Pancreas (tissue), 10 donors: ENCODE results near the gene CST1. TPM values are rescaled to one million over a fixed set of nuclear protein-coding genes. Genes with fewer than 3 reads are reported as not detected.

Experiments
- ATAC-seq, 4 donors: fragments of 200-7000 bp; cut with Tn5 transposase; one replicate each; pipeline versions ENCODE4 v1.8.0 to v1.9.1; 2020; ENCODE audit warnings: mild to moderate bottlenecking in 4 of 4, moderate library complexity in 4 of 4
- DNase-seq, 6 donors: peaks; one replicate each; pipeline ENCODE4 v3.0.0-alpha.2; 2020
- FAIRE-seq: peaks from 2 replicates; lab custom pipeline; 2012; peaks lifted over from hg19 to GRCh38; lab: Jason Lieb, UNC
- H3K27ac ChIP-seq, 4 donors: fragments of 200-600 bp; sonication (generic); 1 replicate in 3 of 4; 2 replicates in 1 of 4; pipeline versions ENCODE4 v1.5.0 to v1.8.0; 2020
- H3K27me3 ChIP-seq, 4 donors: fragments of 200-600 bp; one replicate each; pipeline ENCODE4 v1.8.0; 2021
- H3K36me3 ChIP-seq, 3 donors: fragments of 200-600 bp; sonication (generic) in 1 of 3; one replicate each; pipeline versions ENCODE4 v1.5.0 to v1.8.0; 2020 to 2021
- H3K4me1 ChIP-seq, 3 donors: fragments of 200-600 bp; one replicate each; pipeline ENCODE4 v1.8.0; 2021
- H3K4me3 ChIP-seq, 4 donors: fragments of 200-600 bp; sonication (generic) in 2 of 4; one replicate each; pipeline versions ENCODE4 v1.5.0 to v1.8.0; 2020 to 2021
- H3K9me3 ChIP-seq, 4 donors: fragments of 200-600 bp; one replicate each; pipeline ENCODE4 v1.8.0; 2021
- CTCF ChIP-seq, 4 donors: fragments of 200-600 bp; sonication (generic) in 3 of 4; IDR thresholded peaks; one replicate each; pipeline versions ENCODE4 v1.5.0 to v1.8.0; 2021; ENCODE audit warnings: antibody characterized with exemption in 4 of 4
- WGBS, 2 donors: extraction: QIAGEN DNeasy Blood & Tissue Kit; methylation state at CpG; one replicate each; pipeline ENCODE4 v1.1.7; 2013; 5-methylcytosine and 5-hydroxymethylcytosine counted together
- intact Hi-C, 3 donors: fragments of 100-400 bp; cut with DNase I; formaldehyde crosslinking; loops; one replicate each; pipeline versions ENCODE4 v1.11.1 to v1.14.2; 2022
- polyA plus RNA-seq, 2 donors: library from polyadenylated mRNA; stranded (reverse); fragments of 200-250 nt; gene quantifications; one replicate each; pipeline ENCODE4 v1.2.3, GENCODE V29; 2013
- total RNA-seq, 6 donors: library from RNA; stranded (reverse); fragmentation: NEBNext Ultra II Directional in 4 of 6; extraction: Animal tissue kit (Norgen Biotek cat#: 25700) in 4 of 6; gene quantifications; one replicate each; pipeline versions ENCODE4 v1.2.1 to v1.2.4, GENCODE V29; 2021 to 2023
- donor health status: healthy with polysubstance abuse.
- donor health status: DM: no; HTN: no; CAD: no; lungs with moderate emphysema.
- donor health status: DM: no; HTN: no; CAD: no.
- donor health status: control.
- donor health status: control.
- donor health status: Bipolar disorder and iron deficiency.
- donor health status: DM: yes; HTN: yes; CAD: no.
- donor health status: DM: no; HTN: no; CAD: no.
- donor health status: DM: no; HTN: no; CAD: no.
- donor health status: DM: yes; HTN: yes; CAD: no.

The CST1 gene
- total and polyA plus RNA-seq, 8 donors, result 0.21 to 0.34 TPM; not detected in 6

DNA sequence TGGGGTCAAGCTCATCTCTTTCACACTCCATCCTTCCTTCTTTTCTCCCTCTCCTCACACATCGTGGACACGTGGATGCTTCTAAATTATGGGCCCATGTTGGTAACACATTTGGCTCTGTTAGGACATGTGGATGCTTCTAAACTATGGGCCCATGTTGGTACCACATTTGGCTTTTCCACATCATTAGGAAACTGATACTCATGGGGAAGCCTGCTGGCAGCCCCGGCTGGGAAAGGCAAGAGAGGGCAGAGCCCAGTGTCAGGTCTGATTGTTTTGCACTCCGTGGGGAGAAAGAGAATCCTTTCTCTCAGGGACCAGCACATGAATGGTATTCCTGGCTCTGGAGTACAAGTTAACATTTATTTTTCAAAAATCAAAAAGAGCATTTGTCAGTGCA is 4.0 kb upstream of the CST1 start:
- intact Hi-C loops, result no loop called here
- H3K4me1 ChIP-seq, result no peaks in the 10 kb centered on the region
- H3K9me3 ChIP-seq, result no peaks in the 10 kb centered on the region
- no peak for FAIRE-seq
- WGBS, 2 donors, result 57 to 68% methylated on average over 4 of the region's 4 CpGs
- no peak for ATAC-seq
- no peaks in the 10 kb centered on the region for H3K27me3 ChIP-seq
- no peaks in the 10 kb centered on the region for H3K36me3 ChIP-seq
- H3K27ac ChIP-seq, result no peak overlapping the region
- no peak for TF ChIP-seq CTCF (IDR thresholded peaks at IDR 0.05)
- H3K4me3 ChIP-seq, result no peak overlapping the region
- DNase-seq, result no peak

- H3K9me3 ChIP-seq, result no peaks in the 10 kb centered on the region
- H3K36me3 ChIP-seq, result no peaks in the 10 kb centered on the region
- no peak overlapping the region for H3K27ac ChIP-seq
- DNase-seq (no peak), ATAC-seq (no peak), FAIRE-seq (no peak)
- H3K27me3 ChIP-seq, result no peaks in the 10 kb centered on the region
- WGBS, 2 donors, result 81 to 88% methylated on average over 2 of the region's 2 CpGs
- no peaks in the 10 kb centered on the region for H3K4me1 ChIP-seq
- no peak for TF ChIP-seq CTCF (IDR thresholded peaks at IDR 0.05)
- intact Hi-C loops, result no loop called here
- no peak overlapping the region for H3K4me3 ChIP-seq
These were observed 2.9 kb upstream of the CST1 start for GRCh38 chr20:23753589-23753988.

- no peak for FAIRE-seq
- H3K27me3 ChIP-seq, result no peaks in the 10 kb centered on the region
- intact Hi-C loops, result no loop called here
These were observed 2.4 kb upstream of the CST1 start for GRCh38 chr20:23753194-23753548.

DNA sequence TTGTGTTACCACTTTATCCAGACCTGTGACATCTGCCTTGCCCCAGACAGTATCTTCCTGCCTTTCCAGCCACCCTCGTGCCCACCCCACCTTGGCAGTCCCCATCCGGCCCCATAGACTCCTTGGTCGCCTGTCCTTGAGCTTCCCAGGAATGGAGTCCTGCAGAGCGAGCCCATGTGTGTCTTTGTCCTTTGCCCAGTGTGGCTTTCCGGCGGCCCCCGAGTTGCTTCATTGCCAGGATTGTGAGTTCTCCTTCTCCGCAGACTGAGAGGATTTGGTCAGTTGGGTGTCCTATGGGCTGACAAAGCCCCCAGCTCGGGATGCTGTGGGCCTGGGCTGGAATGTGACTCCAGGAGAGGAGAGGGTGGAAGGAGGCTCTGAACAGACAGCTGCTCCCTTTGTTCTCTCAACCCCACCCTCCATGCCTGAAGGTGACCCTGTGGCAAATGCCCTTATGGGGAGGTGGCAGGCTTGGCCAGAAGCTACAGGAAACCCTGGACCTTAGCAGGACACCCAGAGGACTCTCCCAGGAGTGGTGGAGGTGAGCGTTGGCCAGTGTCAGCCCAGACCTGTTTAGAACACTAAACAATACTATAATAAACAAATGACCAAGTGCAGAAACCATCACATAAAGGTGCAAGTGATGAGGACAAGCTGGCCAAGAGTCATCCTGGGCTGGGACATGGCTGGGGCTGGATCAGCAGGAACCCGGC is 1.9 kb upstream of the CST1 start:
- ATAC-seq (no peak), FAIRE-seq (no peak), DNase-seq (no peak)
- intact Hi-C loops, result no loop called here
- Histone ChIP-seq H3K4me3 (no peak overlapping the region), H3K27ac (no peak overlapping the region), H3K27me3 (no peaks in the 10 kb centered on the region), H3K4me1 (no peaks in the 10 kb centered on the region), H3K9me3 (no peaks in the 10 kb centered on the region), H3K36me3 (no peaks in the 10 kb centered on the region)
- TF ChIP-seq CTCF (IDR thresholded peaks at IDR 0.05), result no peak
- WGBS, 2 donors, result 58 to 72% methylated on average over 11 of the region's 11 CpGs

More at GRCh38 chr20:23753194-23753548, 2.4 kb upstream of the CST1 start:
- no peaks in the 10 kb centered on the region for H3K36me3 ChIP-seq
- H3K27ac ChIP-seq, result no peak overlapping the region
- no peak for TF ChIP-seq CTCF (IDR thresholded peaks at IDR 0.05)
- 66 to 92% methylated on average over 3 of the region's 3 CpGs for WGBS, 2 donors
- no peak for ATAC-seq
- H3K4me1 ChIP-seq, result no peaks in the 10 kb centered on the region
- H3K4me3 ChIP-seq, result no peak overlapping the region
- no peaks in the 10 kb centered on the region for H3K9me3 ChIP-seq
- DNase-seq, result no peak

- Histone ChIP-seq H3K27me3 (no peaks in the 10 kb centered on the region), H3K9me3 (no peaks in the 10 kb centered on the region), H3K4me3 (no peak overlapping the region), H3K27ac (no peak overlapping the region), H3K4me1 (no peaks in the 10 kb centered on the region), H3K36me3 (no peaks in the 10 kb centered on the region)
- FAIRE-seq (no peak), DNase-seq (no peak), ATAC-seq (no peak)
- intact Hi-C loops, result no loop called here
- WGBS, 2 donors, result 51 to 72% methylated on average over 4 of the region's 4 CpGs
- TF ChIP-seq CTCF (IDR thresholded peaks at IDR 0.05), result no peak
These were observed 1.3 kb upstream of the CST1 start for GRCh38 chr20:23752019-23752418.
